K562 treated with DMSO at 1 percent for 12 hours (cell line): Measurements from ENCODE around the gene NMBR. TPM values are rescaled to one million over a fixed set of nuclear protein-coding genes. Genes with fewer than 3 reads are reported as not detected.

ENCODE experiments used
- total RNA-seq: library from RNA; unstranded; fragments of 300-600 nt; gene quantifications from 2 replicates; pipeline ENCODE4 v1.2.3, GENCODE V29; 2022; ENCODE audit not compliant: insufficient read depth

NMBR gene
- total RNA-seq, result not detected in 2 replicates

DNA sequence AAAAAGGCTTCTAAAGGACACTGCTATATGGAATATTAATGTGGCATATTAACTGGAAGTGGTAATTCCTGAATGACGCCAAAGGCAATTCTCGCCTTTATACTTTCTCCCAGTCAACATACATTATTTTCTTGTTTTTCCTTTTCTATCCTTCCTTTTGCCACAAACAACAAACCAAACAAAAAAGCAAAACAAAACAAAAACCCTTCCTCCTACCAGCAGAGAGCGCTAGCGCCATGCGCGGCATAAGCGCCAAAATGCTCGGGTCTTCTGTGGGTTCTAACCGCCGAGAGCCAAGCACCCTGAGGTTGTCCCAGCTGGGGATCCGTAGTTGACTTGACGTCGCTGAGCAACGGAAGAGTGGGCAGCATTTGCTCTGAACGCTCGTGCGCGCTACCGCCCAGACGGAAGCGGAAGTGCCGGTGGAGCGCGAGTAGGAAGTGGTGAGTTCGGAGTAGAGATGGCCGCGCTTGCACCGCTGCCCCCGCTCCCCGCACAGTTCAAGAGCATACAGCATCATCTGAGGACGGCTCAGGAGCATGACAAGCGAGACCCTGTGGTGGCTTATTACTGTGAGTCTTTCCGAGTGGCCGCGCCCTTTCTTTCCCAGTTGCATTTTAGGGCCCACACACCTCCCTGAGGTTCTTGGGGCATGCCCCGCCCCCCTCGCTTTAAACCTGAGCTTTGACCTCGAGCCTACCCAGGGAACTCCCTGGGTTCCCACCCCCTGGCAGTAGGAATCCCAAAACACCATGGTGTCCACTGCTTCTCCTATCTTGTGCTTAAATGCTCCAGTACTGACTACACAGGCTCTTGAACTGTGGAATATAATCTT lies at the start of gene NMBR, which contains the start of gene VTA1:
Gene NMBR, minus strand, starts transcription at position 295 of the 835 bp plus-strand sequence. CDS start 58,464 bp downstream, outside the sequence.
Gene VTA1, plus strand, starts transcription at position 436 of the 835 bp plus-strand sequence. Its CDS starts 25 bp downstream, at position 461.

DNA sequence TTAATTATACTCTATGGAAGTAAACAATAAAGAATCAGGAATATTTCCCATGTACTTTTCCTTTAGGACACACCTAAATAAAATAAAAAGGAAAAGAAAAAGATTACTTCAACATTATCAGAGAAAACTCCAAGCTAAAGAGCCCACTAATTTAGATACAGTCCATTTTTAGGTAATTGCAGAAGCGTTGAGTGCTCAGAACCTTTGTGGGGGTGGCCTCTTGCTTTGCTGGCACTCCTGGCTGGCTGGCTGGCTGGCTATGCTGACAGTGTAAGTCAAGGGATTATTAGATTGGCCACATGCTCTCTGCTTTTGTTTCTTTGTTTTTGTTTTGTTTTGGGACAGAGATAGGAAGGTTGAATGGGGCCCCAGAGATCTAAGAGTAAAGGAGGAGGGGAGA lies 14.3 kb downstream of the NMBR start, which contains the start of gene GJE1:
Gene GJE1, plus strand, starts transcription at position 301 of the 400 bp plus-strand sequence. CDS start 234 bp downstream, outside the sequence.

Other genes with a start within 250 kb of the NMBR start
- gene GJE1, start 14.2 kb downstream of the NMBR start, total RNA-seq, result not detected in 2 replicates
- gene VTA1, start 141 bp upstream of the NMBR start, total RNA-seq, result 32.0 and 54.8 TPM in 2 replicates
- not detected in 2 replicates for gene ADGRG6, start 154.9 kb upstream of the NMBR start, total RNA-seq